LNCaP clone FGC (cell line): ENCODE measurements around the gene PRMT7.

ENCODE experiments used
- DNase-seq: peaks from one replicate; pipeline ENCODE4 v3.0.0-alpha.2; 2011; ENCODE audit warnings: low read depth
- H3K4me3 ChIP-seq: 2 replicates; pipeline ENCODE4 v1.5.1; 2011; ENCODE audit warnings: mild to moderate bottlenecking, low read depth, low read length, control low read depth
- TF ChIP-seq, protein P1 (sequence below): IDR thresholded peaks from 2 replicates; pipeline ENCODE4 v1.5.1; 2012; ENCODE audit warnings: mild to moderate bottlenecking; ENCODE audit not compliant: control insufficient read depth, insufficient read depth; ENCODE audit errors: extremely low read depth

The PRMT7 gene

DNA sequence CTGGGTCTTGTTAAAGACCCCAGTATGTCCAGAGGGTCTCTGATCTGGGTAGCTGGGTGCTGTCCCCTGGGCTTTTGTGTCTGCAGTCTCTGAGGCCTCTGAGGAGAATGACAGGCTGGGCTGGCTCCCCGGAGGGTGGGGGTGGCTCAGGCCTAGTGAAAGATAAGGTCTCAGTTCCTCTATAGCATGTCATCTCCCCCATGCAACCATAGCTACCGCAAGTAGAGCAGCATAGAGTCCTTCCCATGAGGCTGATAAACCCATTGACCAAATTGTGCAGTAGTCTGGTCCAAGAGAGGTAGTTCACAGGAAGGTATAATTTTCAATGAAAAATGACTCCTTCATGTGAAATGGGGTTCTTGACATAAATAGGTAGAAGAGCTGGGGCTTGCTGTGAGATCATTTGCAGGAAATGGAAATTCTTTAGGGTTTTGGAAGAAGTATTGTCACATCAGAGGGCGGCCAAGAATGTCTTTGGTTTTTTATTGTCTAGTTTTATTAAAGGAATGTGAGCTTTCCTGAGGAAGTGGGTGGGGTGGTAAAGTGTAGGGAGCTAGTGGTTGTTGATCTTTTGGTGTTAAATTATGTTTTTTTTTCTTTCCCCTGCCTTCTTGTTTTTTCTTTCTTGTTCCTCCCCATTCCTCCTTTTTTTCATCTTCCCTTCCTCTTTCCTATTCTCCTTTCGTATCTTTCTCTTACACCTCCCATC is 21.0 kb upstream of the PRMT7 start:
- TF ChIP-seq, protein P1, sequence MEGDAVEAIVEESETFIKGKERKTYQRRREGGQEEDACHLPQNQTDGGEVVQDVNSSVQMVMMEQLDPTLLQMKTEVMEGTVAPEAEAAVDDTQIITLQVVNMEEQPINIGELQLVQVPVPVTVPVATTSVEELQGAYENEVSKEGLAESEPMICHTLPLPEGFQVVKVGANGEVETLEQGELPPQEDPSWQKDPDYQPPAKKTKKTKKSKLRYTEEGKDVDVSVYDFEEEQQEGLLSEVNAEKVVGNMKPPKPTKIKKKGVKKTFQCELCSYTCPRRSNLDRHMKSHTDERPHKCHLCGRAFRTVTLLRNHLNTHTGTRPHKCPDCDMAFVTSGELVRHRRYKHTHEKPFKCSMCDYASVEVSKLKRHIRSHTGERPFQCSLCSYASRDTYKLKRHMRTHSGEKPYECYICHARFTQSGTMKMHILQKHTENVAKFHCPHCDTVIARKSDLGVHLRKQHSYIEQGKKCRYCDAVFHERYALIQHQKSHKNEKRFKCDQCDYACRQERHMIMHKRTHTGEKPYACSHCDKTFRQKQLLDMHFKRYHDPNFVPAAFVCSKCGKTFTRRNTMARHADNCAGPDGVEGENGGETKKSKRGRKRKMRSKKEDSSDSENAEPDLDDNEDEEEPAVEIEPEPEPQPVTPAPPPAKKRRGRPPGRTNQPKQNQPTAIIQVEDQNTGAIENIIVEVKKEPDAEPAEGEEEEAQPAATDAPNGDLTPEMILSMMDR = no peak
- no peak for DNase-seq
- no peak overlapping the region for H3K4me3 ChIP-seq

DNA sequence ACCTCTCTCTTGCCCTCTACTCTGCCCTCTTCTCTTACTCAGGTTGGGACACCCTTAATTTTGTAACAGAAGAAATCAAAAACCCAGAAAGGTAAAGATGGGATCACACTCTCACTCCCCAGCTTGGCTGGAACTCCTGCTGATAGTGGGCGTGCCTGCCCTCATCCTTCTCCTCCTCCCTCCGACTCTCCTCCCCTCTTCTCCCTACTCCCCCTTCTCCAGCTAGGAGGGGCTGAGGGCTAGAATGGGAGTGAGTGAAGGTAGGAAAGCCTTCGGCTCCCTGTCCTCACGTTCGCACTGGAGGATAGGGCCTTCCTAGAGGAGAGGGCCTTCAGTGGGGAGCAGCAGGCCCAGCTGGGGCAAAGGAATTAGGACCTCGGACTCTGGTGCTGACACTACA is 20.4 kb upstream of the PRMT7 start:
- TF ChIP-seq, protein P1 = no peak
- no peak for DNase-seq
- H3K4me3 ChIP-seq = no peak overlapping the region

DNA sequence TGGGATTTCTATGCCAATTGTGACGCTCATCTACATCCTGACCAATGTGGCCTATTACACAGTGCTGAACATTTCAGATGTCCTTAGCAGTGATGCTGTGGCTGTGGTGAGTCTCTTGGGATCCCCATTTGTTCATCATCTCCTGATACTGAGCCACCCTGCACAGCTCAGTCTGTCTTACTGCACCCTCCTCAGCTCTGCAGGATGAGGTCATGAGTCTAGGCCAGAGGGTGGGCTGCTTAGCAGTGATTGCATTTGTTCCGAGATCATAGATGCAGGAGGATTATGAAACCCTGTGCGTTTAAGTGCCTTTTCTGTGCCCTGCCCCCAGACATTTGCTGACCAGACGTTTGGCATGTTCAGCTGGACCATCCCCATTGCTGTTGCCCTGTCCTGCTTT is 19.6 kb upstream of the PRMT7 start:
- no peak for DNase-seq
- no peak overlapping the region for H3K4me3 ChIP-seq
- TF ChIP-seq, protein P1 = no peak

DNA sequence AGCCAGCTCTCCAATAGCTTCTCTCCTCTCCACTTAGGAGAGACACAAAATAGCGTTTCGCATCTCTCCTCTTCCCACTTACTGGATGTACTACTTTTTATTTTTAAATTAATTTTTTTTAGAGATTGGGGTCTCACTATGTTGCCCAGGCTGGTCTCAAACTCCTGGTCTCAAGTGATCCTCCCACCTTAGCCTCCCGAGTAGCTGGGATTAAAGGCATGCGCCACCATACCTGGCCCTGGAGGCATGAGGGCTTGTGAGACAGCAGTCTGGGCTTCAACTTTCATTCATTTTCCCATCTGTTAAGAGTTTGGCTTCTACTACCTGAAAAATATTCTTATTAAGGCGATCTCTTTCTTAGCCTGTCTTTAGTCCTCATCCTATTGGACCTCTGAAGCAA is 18.4 kb upstream of the PRMT7 start:
- H3K4me3 ChIP-seq = no peak overlapping the region
- TF ChIP-seq, protein P1 = no peak
- DNase-seq = no peak

DNA sequence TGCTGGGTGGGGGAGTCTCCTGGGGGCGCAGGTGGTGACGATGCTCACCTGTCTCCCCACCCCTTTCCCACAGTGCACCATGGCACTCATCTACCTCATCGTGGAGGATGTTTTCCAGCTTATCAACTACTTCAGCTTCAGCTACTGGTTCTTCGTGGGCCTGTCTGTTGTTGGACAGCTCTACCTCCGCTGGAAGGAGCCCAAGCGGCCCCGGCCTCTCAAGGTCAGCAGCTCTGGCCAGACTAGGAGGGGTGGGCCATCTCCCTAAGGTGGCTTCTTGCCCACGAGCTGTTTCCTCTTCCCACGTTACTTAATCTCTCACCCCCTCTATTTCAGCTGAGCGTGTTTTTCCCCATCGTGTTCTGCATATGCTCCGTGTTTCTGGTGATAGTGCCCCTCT is 14.5 kb upstream of the PRMT7 start:
- TF ChIP-seq, protein P1 = no peak
- no peak for DNase-seq
- H3K4me3 ChIP-seq = no peak overlapping the region

DNA sequence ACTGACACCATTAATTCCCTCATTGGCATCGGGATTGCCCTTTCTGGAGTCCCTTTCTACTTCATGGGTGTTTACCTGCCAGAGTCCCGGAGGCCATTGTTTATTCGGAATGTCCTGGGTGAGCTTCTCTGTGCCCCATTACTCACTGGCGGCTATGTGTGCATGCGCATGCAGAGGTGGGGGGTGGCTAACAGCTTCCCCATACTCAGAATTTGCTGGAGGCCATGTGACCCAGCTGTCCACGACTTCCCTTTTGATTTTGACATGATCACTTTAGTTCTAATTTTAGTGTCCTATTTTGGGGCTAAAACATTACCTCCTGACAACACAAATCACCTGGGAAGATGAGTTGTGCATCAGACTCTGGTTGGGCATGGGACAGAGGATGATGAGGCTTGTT is 14.1 kb upstream of the PRMT7 start:
- TF ChIP-seq, protein P1 = no peak
- no peak for DNase-seq
- H3K4me3 ChIP-seq = no peak overlapping the region

DNA sequence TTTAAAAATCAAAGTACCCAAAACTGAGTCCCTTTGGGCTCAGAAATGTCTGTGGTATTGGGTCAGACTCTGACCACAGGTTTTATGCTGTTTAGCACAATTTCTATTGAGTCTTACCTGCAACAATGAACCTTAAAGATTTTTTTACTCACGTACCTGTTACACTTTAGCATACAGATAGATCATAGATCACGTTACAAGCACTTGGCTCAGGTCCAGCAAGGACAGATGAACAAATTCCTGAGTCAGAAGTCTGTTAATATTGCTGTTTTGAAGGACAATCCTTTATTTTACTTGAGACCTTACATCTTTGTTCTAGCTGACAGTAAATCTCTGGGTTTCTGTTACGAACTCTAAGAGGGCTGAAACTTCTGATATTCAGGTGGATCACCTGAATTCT is 12.9 kb upstream of the PRMT7 start:
- TF ChIP-seq, protein P1 = no peak
- DNase-seq = no peak
- no peak overlapping the region for H3K4me3 ChIP-seq
